B cell (primary cell): Measurements from ENCODE around the gene DSTYK. TPM values are rescaled to one million over a fixed set of nuclear protein-coding genes. Genes with fewer than 3 reads are reported as not detected.

Experiments used
- ATAC-seq: fragments of 200-7000 bp; cut with Tn5 transposase; one replicate; pipeline ENCODE4 v1.10.0; 2021; ENCODE audit warnings: low read depth, mild to moderate bottlenecking, moderate number of reproducible peaks, moderate library complexity
- CTCF ChIA-PET: fragments of 350-600 bp; sonication (Branson Sonifier 250); formaldehyde crosslinking; loops from one replicate; lab custom pipeline; 2021; ENCODE audit warnings: antibody characterized with exemption, inconsistent platforms; lab: Charles Lee
- POLR2A ChIA-PET: fragments of 350-600 bp; sonication (Branson Sonifier 250); formaldehyde crosslinking; loops from one replicate; lab custom pipeline; 2021; ENCODE audit warnings: antibody characterized with exemption; lab: Charles Lee
- DNase-seq: peaks from one replicate; pipeline ENCODE4 v3.0.0; 2013
- H2AFZ ChIP-seq: 2 replicates; pipeline ENCODE4 v1.6.1; 2012; ENCODE audit warnings: mild to moderate bottlenecking, low read depth, low read length; ENCODE audit not compliant: insufficient read depth, poor library complexity, severe bottlenecking
- H3K27ac ChIP-seq, 2 donors: 1 replicate in 1 of 2; 2 replicates in 1 of 2; pipeline ENCODE4 v1.5.1; 2012 to 2013; ENCODE audit warnings: low read length in 2 of 2, mild to moderate bottlenecking in 2 of 2, moderate library complexity in 1 of 2
- H3K27me3 ChIP-seq, 4 experiments: fragments of 200-600 bp in 1 of 4; sonication (generic) in 1 of 4; replicated peaks in 1 of 4; 1 replicate in 2 of 4; 2 replicates in 2 of 4; pipeline versions ENCODE4 v1.6.1 to v1.7.0; 2013 to 2016; ENCODE audit warnings: low read length in 3 of 4, mild to moderate bottlenecking in 2 of 4, mixed read lengths in 1 of 4, moderate library complexity in 1 of 4; ENCODE audit not compliant: insufficient read depth in 4 of 4, control insufficient read depth in 3 of 4; ENCODE audit errors: control extremely low read depth in 1 of 4
- H3K36me3 ChIP-seq, 2 experiments: replicated peaks in 1 of 2; 1 replicate in 1 of 2; 2 replicates in 1 of 2; pipeline versions ENCODE4 v1.6.1 to v1.7.1; 2013; ENCODE audit warnings: low read length in 1 of 2; ENCODE audit not compliant: insufficient read depth in 2 of 2, control insufficient read depth in 1 of 2; ENCODE audit errors: control extremely low read depth in 1 of 2, extremely low read depth in 1 of 2
- H3K4me1 ChIP-seq, 2 donors: fragments of 200-600 bp in 1 of 2; sonication (generic) in 1 of 2; 1 replicate in 1 of 2; 2 replicates in 1 of 2; pipeline versions ENCODE4 v1.5.1 to v1.6.1; 2013 to 2017; ENCODE audit warnings: low read length in 2 of 2; ENCODE audit not compliant: control insufficient read depth in 2 of 2, insufficient read depth in 2 of 2
- H3K4me2 ChIP-seq: replicated peaks from 2 replicates; pipeline ENCODE3; 2012; ENCODE audit warnings: mild to moderate bottlenecking, low read depth, low read length; ENCODE audit not compliant: poor library complexity, severe bottlenecking
- H3K4me3 ChIP-seq, 5 experiments: fragments of 200-600 bp in 1 of 5; sonication (generic) in 1 of 5; 1 replicate in 3 of 5; 2 replicates in 2 of 5; pipeline versions ENCODE4 v1.5.1 to v1.7.0; 2011 to 2016; ENCODE audit warnings: low read length in 4 of 5, mild to moderate bottlenecking in 4 of 5, low read depth in 2 of 5, control low read depth in 1 of 5, moderate library complexity in 1 of 5; ENCODE audit not compliant: insufficient read depth in 1 of 5; ENCODE audit errors: control extremely low read depth in 1 of 5, extremely low read depth in 1 of 5
- H3K79me2 ChIP-seq: fragments of 200-600 bp; sonication (generic); one replicate; pipeline ENCODE4 v1.6.0; 2016; ENCODE audit warnings: low read length; ENCODE audit not compliant: control insufficient read depth, insufficient read depth
- H3K9ac ChIP-seq: fragments of 200-600 bp; sonication (generic); 2 replicates; pipeline ENCODE4 v1.6.1; 2017; ENCODE audit warnings: mild to moderate bottlenecking, low read length, moderate library complexity
- H3K9me3 ChIP-seq, 3 donors: one replicate each; pipeline versions ENCODE4 v1.6.1 to v1.7.1; 2013; ENCODE audit warnings: low read length in 2 of 3; ENCODE audit not compliant: control insufficient read depth in 2 of 3, insufficient read depth in 1 of 3; ENCODE audit errors: control extremely low read depth in 1 of 3
- H4K20me1 ChIP-seq: 2 replicates; pipeline ENCODE4 v1.6.0; 2012; ENCODE audit warnings: mild to moderate bottlenecking, low read length; ENCODE audit not compliant: insufficient read depth, control insufficient read depth, poor library complexity, severe bottlenecking
- H3K27ac Mint-ChIP-seq: one replicate; pipeline ENCODE4 v1.8.0; 2021; ENCODE audit warnings: mixed read lengths
- H3K27me3 Mint-ChIP-seq: one replicate; pipeline ENCODE4 v1.8.0; 2021; ENCODE audit warnings: mixed read lengths
- H3K4me1 Mint-ChIP-seq: one replicate; pipeline ENCODE4 v1.8.0; 2021; ENCODE audit warnings: mixed read lengths
- H3K4me3 Mint-ChIP-seq: one replicate; pipeline ENCODE4 v1.8.0; 2021; ENCODE audit warnings: mixed read lengths
- H3K9me3 Mint-ChIP-seq: one replicate; pipeline ENCODE4 v1.8.0; 2022; ENCODE audit warnings: mixed read lengths; ENCODE audit not compliant: insufficient read depth
- EZH2 ChIP-seq: IDR thresholded peaks from 2 replicates; pipeline ENCODE4 v1.6.1; 2012; ENCODE audit warnings: borderline replicate concordance, low read depth, mild to moderate bottlenecking, moderate library complexity, low read length; ENCODE audit not compliant: insufficient read depth, poor library complexity, severe bottlenecking
- WGBS: methylation state at CpG from one replicate; pipeline ENCODE4 v1.1.5; 2013; ENCODE audit warnings: missing lambda C conversion rate; ENCODE audit not compliant: insufficient coverage; 5-methylcytosine and 5-hydroxymethylcytosine counted together
- intact Hi-C: fragments of 100-400 bp; cut with micrococcal nuclease; formaldehyde crosslinking; loops from one replicate; pipeline ENCODE4 v1.10.0; 2022
- polyA plus RNA-seq: library from polyadenylated mRNA; depleted of rRNA; stranded (reverse); fragments of >200 nt; gene quantifications from 2 replicates; pipeline ENCODE4 v1.2.3, GENCODE V29; 2012
- total RNA-seq, 2 donors: library from RNA; stranded (reverse); fragments of 120-200 nt in 1 of 2; gene quantifications; 1 replicate in 1 of 2; 2 replicates in 1 of 2; pipeline versions ENCODE4 v1.2.3 to v1.2.4, GENCODE V29; 2013 to 2022
- TF ChIP-seq, protein P1 (sequence below): fragments of 200-600 bp; IDR thresholded peaks from one replicate; pipeline ENCODE4 v1.8.0; 2022; ENCODE audit warnings: antibody characterized with exemption, mild to moderate bottlenecking

The DSTYK gene
- total and polyA plus RNA-seq, 2 donors (not counting 1 experiment from before 2014, with no cell fraction given), result 3.6 to 15.7 TPM

DNA sequence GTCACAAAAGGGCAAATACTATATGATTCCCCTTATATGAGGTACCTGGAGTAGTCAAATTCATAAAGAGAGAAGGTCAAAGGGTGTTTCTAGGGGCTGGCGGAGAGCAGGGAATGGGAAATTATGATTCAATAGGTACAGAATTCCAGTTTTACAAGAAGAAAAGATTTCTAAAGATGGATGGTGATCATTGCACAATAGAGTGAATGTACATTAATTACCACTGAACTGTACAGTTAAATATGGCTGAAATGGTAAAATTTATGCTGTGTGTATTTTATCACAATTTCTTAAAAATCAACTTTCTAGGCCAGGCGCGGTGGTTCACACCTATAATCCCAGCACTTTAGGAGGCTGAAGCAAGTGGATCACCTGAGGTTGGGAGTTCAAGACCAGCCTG is 109.1 kb downstream of the DSTYK start:
- TF ChIP-seq, protein P1, sequence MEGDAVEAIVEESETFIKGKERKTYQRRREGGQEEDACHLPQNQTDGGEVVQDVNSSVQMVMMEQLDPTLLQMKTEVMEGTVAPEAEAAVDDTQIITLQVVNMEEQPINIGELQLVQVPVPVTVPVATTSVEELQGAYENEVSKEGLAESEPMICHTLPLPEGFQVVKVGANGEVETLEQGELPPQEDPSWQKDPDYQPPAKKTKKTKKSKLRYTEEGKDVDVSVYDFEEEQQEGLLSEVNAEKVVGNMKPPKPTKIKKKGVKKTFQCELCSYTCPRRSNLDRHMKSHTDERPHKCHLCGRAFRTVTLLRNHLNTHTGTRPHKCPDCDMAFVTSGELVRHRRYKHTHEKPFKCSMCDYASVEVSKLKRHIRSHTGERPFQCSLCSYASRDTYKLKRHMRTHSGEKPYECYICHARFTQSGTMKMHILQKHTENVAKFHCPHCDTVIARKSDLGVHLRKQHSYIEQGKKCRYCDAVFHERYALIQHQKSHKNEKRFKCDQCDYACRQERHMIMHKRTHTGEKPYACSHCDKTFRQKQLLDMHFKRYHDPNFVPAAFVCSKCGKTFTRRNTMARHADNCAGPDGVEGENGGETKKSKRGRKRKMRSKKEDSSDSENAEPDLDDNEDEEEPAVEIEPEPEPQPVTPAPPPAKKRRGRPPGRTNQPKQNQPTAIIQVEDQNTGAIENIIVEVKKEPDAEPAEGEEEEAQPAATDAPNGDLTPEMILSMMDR, result no peak
- no peak for TF ChIP-seq EZH2
- H3K36me3 ChIP-seq, result peaks cover 33 to 77% of the 10 kb centered on the region in 2 experiments
- ChIA-PET POLR2A (interaction anchor here (0.7 kb wide), 1 partner anchor 32 kb away, joined by 5 read pairs; no protein-coding TSS in a partner anchor), CTCF (no interaction called here)
- Mint-ChIP-seq H3K9me3 (no peaks in the 10 kb centered on the region), H3K27me3 (no peaks in the 10 kb centered on the region), H3K4me1 (no peaks in the 10 kb centered on the region), H3K4me3 (no peak overlapping the region), H3K27ac (no peak overlapping the region)
- H3K4me3 ChIP-seq, result no peak overlapping the region
- H3K27me3 ChIP-seq, result no peaks in the 10 kb centered on the region
- H3K4me1 ChIP-seq, result no peaks in the 10 kb centered on the region
- no peak overlapping the region for H3K27ac ChIP-seq
- H3K4me2 ChIP-seq, result no peak overlapping the region
- no peak for DNase-seq
- H3K79me2 ChIP-seq, result peaks cover 10% of the 10 kb centered on the region
- no peaks in the 10 kb centered on the region for H3K9me3 ChIP-seq
- intact Hi-C loops, result no loop called here
- no peak for ATAC-seq
- no peak overlapping the region for H3K9ac ChIP-seq
- H4K20me1 ChIP-seq, result peaks cover 7% of the 10 kb centered on the region
- WGBS, result 83% methylated on average over 1 of the region's 3 CpGs
- no peak overlapping the region for H2AFZ ChIP-seq

DNA sequence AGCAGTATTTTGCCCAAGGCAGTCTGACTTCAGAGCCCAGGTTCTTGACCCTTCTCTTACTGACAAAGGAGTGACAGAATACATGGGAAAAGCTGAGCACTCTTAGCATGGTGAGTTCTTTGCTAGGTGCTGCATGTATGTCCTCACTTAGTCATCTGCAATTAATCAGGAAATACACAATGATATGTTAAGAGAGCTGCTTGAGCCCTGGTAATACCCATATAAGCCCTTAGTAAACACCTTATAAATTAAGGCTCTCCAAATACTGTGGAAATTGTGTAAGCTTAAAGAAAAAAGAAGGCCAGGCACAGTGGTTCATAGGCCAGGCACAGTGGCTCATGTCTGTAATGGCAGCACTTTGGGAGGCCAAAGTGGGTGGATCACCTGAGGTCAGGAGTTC is 113.3 kb downstream of the DSTYK start:
- H3K79me2 ChIP-seq, result no peaks in the 10 kb centered on the region
- ChIA-PET CTCF (interaction anchor here (2.1 kb wide), 1 partner anchor 11 kb away, joined by 5 read pairs; no protein-coding TSS in a partner anchor), POLR2A (no interaction called here)
- no peaks in the 10 kb centered on the region for H3K9me3 Mint-ChIP-seq
- H3K4me3 ChIP-seq, result no peak overlapping the region
- H3K9me3 ChIP-seq, result no peaks in the 10 kb centered on the region
- H3K4me3 Mint-ChIP-seq, result no peak overlapping the region
- no peak overlapping the region for H3K9ac ChIP-seq
- TF ChIP-seq, protein P1, result no peak
- TF ChIP-seq EZH2, result no peak
- H3K36me3 ChIP-seq, result peaks cover 31 to 90% of the 10 kb centered on the region in 2 experiments
- intact Hi-C loops, result loop anchor here (10.0 kb wide), 1 partner anchor 1283 kb away; no protein-coding TSS in a partner anchor
- no peak for ATAC-seq
- no peaks in the 10 kb centered on the region for H3K27me3 Mint-ChIP-seq
- H3K4me2 ChIP-seq, result no peak overlapping the region
- no peak for DNase-seq
- H3K4me1 ChIP-seq, result no peaks in the 10 kb centered on the region
- H4K20me1 ChIP-seq, result no peaks in the 10 kb centered on the region
- no peaks in the 10 kb centered on the region for H3K4me1 Mint-ChIP-seq
- no peak overlapping the region for H3K27ac ChIP-seq
- no peak overlapping the region for H2AFZ ChIP-seq
- no peak overlapping the region for H3K27ac Mint-ChIP-seq
- H3K27me3 ChIP-seq, result no peaks in the 10 kb centered on the region
